Measurements from ENCODE around the gene HMG20B. TPM values are rescaled to one million over a fixed set of nuclear protein-coding genes. Genes with fewer than 3 reads are reported as not detected.
A peak's percentile ranks its signal among the peaks of the same experiment; 100 is the strongest.
"Not testable (repeated sequence)": the region's sequence is repeated elsewhere in the genome, so short reads cannot be mapped to it uniquely, and the experiment has no call there.

HMG20B gene
- 10 to 100 TPM; 68.1 to 78.5 TPM for total RNA-seq

GRCh38 chr19:3572855-3573161 is at the start of gene HMG20B:
Gene HMG20B (plus strand): TSS chr19:3572944. CDS start chr19:3573310, 366 bp downstream.
- Mint-ChIP-seq H3K9me3 (no peaks in the 10 kb centered on the region), H3K36me3 (peaks cover 13% of the 10 kb centered on the region), H3K27ac (peak within 1 kb of the TSS; percentile 45), H3K4me1 (ENCODE audit: low read depth) (peaks cover 10% of the 10 kb centered on the region), H3K4me3 (peak within 1 kb of the TSS; percentile 76), H3K27me3 (no peaks in the 10 kb centered on the region)
- CTCF ChIA-PET = interaction anchor here (1.6 kb wide), 1 partner anchor 28 kb away, joined by 7 read pairs; no protein-coding TSS in a partner anchor
- POLR2A ChIA-PET = no interaction called here
- no peak for DNase-seq
- intact Hi-C loops (cut with micrococcal nuclease) = loop anchor here (1.0 to 10.0 kb wide), 3 partner anchors 16 to 492 kb away; partner anchors contain the start of genes FZR1, MFSD12 and ZBTB7A

- H3K27ac Mint-ChIP-seq = no peak overlapping the region
- no peaks in the 10 kb centered on the region for H3K9me3 Mint-ChIP-seq
- no peaks in the 10 kb centered on the region for H3K27me3 Mint-ChIP-seq
- CTCF ChIA-PET = interaction anchor here (2.3 kb wide), 1 partner anchor 21 kb away, joined by 6 read pairs; no protein-coding TSS in a partner anchor
- no peak overlapping the region for H3K4me3 Mint-ChIP-seq
- H3K4me1 Mint-ChIP-seq (ENCODE audit: low read depth) = peaks cover 2% of the 10 kb centered on the region
- no peak for DNase-seq
- intact Hi-C loops (cut with micrococcal nuclease) = no loop called here
- POLR2A ChIA-PET = no interaction called here
- peaks cover 2% of the 10 kb centered on the region for H3K36me3 Mint-ChIP-seq
Measured at GRCh38 chr19:3523361-3524077, 49.2 kb upstream of the HMG20B start.

- intact Hi-C loops (cut with micrococcal nuclease) = no loop called here
- ChIA-PET CTCF (interaction anchor here (2.3 kb wide), 1 partner anchor 21 kb away, joined by 6 read pairs; no protein-coding TSS in a partner anchor), POLR2A (no interaction called here)
- DNase-seq = no peak
- H3K9me3 Mint-ChIP-seq = no peaks in the 10 kb centered on the region
- H3K36me3 Mint-ChIP-seq = peaks cover 2% of the 10 kb centered on the region
- no peaks in the 10 kb centered on the region for H3K4me1 Mint-ChIP-seq (ENCODE audit: low read depth)
- no peak overlapping the region for H3K27ac Mint-ChIP-seq
- no peak overlapping the region for H3K4me3 Mint-ChIP-seq
- H3K27me3 Mint-ChIP-seq = no peaks in the 10 kb centered on the region
Measured at GRCh38 chr19:3524078-3524842, 48.5 kb upstream of the HMG20B start.

DNA sequence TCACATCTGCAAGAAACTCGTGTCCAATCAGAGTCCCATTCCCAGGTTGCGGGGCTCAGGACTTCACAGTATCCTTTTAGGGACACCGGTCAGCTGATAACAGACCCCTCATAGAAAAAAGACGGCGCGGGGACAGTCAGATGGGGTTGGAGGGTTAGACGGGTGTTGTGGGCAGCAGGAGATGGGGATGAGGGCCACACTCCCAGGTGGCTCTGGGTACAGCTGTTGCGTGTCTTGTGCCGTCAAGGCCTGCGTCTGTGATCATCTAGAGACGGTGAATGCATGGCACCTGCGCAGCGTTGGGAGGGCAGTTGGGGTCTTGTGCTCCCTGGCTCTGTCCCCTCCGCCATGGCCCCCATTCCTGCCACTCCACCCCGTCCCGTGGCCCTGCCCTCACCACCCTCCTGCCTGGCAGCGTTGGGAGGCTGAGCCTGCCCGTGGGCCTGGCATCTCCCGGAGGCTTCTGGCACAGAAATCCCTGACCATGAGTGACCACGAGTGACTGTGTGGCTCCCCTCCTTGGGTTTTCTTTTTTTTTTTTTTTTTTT is 47.8 kb upstream of the HMG20B start:
- intact Hi-C loops (cut with micrococcal nuclease) = no loop called here
- no peak for DNase-seq
- no peak overlapping the region for H3K4me3 Mint-ChIP-seq
- H3K9me3 Mint-ChIP-seq = no peaks in the 10 kb centered on the region
- ChIA-PET CTCF (no interaction called here), POLR2A (no interaction called here)
- H3K27me3 Mint-ChIP-seq = no peaks in the 10 kb centered on the region
- H3K36me3 Mint-ChIP-seq = peaks cover 2% of the 10 kb centered on the region
- no peaks in the 10 kb centered on the region for H3K4me1 Mint-ChIP-seq (ENCODE audit: low read depth)
- no peak overlapping the region for H3K27ac Mint-ChIP-seq

DNA sequence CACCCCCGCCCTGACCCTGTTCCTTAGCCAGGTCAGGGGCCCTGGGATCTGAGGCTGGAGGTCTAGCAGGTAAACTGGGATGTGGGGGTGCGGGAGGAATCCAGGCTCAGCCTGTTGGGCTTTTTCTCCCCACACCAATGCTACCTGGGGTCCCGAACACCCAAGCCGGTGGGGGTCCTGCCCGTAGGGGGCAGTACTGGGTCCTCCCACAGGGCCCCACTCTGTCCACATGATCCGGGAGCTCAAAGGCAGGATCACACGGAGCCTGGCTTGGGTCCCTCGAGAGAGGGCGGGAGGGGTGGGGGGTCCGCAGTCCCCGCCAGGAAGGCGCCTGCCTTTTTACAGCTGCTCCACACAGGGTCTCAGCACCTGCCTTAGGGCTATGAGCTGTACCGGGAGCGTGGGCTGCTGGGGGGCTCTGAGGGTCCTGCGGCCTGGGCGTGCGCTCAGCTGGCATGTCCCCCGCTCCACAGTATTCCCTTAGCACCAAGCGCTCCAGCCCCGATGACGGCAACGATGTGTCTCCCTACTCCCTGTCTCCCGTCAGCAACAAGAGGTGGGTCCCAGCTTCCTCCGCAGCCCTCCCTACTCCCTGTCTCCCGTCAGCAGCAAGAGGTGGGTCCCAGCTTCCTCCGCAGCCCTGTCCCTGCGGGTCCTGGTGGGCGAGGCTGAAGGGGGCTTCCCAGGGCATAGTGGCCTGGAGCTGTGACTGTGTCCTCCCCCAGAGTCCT is 46.1 kb upstream of the HMG20B start:
- H3K36me3 Mint-ChIP-seq = peaks cover 8% of the 10 kb centered on the region
- H3K4me3 Mint-ChIP-seq = no peak overlapping the region
- no peak for DNase-seq
- H3K4me1 Mint-ChIP-seq (ENCODE audit: low read depth) = no peaks in the 10 kb centered on the region
- ChIA-PET POLR2A (no interaction called here), CTCF (interaction anchor here (2.6 kb wide), 1 partner anchor 19 kb away, joined by 9 read pairs; no protein-coding TSS in a partner anchor)
- no peaks in the 10 kb centered on the region for H3K27me3 Mint-ChIP-seq
- no peaks in the 10 kb centered on the region for H3K9me3 Mint-ChIP-seq
- no peak overlapping the region for H3K27ac Mint-ChIP-seq
- intact Hi-C loops (cut with micrococcal nuclease) = no loop called here

DNA sequence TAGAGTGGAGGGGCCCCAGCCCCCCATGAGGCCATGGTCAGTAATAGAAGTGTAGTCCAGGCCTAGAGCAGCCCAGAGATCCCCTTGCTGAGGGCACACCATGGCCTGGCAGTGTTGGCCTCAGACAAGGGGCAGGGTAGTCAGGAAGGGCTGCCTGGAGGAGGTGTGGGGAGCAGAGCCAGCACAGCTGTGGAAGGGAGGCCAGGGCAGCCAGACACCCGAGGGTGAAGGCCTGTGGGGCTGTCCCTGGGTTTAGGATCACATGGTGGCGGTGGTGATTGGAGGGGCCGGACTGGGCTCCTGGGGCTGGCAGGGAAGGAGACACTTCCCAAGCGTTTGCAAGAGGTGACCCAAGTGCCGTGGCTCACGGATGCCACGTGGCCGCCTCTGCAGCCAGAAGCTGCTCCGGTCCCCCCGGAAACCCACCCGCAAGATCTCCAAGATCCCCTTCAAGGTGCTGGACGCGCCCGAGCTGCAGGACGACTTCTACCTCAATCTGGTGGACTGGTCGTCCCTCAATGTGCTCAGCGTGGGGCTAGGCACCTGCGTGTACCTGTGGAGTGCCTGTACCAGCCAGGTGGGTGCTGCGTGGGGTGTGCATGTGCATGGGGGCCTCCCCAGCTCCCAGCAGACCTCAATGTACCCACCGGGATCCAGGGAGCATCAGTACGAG is 45.4 kb upstream of the HMG20B start:
- POLR2A ChIA-PET = no interaction called here
- intact Hi-C loops (cut with micrococcal nuclease) = no loop called here
- peaks cover 5% of the 10 kb centered on the region for H3K36me3 Mint-ChIP-seq
- no peaks in the 10 kb centered on the region for H3K9me3 Mint-ChIP-seq
- CTCF ChIA-PET = interaction anchor here (2.6 kb wide), 1 partner anchor 18 kb away, joined by 9 read pairs; no protein-coding TSS in a partner anchor
- no peak for DNase-seq
- no peaks in the 10 kb centered on the region for H3K27me3 Mint-ChIP-seq
- H3K4me3 Mint-ChIP-seq = no peak overlapping the region
- no peak overlapping the region for H3K27ac Mint-ChIP-seq
- no peaks in the 10 kb centered on the region for H3K4me1 Mint-ChIP-seq (ENCODE audit: low read depth)

DNA sequence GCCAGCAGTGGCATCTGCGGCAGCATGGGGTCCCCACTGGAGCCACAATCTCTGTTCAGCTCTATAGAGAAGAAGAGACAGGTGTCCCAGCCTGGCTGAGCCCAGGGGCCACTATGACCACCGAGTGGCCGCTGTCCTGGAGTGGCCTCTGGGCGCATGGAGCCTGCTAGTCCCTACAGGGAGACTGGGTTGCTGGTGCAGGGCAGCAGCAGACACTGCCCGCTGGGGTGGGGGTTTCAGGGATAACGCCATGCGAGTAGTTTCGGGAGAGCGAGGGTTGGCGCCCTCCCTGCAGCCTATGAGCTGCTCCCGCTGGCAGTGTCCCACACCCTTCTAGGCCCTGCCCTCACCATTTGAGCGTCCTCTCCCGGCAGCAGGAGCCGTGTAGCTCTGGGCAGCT is 44.7 kb upstream of the HMG20B start:
- ChIA-PET CTCF (interaction anchor here (2.6 kb wide), 1 partner anchor 18 kb away, joined by 9 read pairs; no protein-coding TSS in a partner anchor), POLR2A (no interaction called here)
- Mint-ChIP-seq H3K36me3 (peaks cover 6% of the 10 kb centered on the region), H3K27ac (no peak overlapping the region), H3K27me3 (no peaks in the 10 kb centered on the region), H3K9me3 (no peaks in the 10 kb centered on the region), H3K4me3 (no peak overlapping the region), H3K4me1 (ENCODE audit: low read depth) (no peaks in the 10 kb centered on the region)
- intact Hi-C loops (cut with micrococcal nuclease) = no loop called here
- DNase-seq = no peak

DNA sequence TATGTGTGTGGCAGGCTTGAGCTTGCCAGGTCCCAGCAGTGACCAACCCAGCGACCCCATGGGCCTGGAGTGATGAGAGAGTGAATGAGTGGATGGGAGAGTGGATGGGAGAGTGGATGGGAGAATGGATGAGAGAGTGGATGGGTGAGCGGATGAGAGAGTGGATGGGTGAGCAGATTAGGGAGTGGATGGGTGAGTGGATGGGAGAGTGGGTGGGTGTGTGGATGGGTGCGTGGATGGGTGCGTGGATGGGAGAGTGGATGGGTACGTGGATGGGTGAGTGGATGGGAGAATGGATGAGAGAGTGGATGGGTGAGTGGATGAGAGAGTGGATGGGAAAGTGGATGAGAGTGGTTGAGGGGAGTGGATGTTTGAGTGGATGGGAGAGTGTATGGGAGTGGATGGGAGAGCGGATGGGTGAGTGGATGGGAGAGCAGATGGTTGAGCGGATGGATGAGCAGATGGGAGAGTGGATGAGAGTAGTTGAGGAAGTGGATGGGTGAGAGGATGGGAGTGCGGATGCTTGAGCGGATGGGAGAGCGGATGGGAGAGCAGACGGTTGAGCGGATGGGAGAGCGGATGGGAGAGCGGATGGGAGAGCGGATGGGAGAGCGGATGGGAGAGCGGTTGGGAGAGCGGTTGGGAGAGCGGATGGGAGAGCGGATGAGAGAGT is 44.1 kb upstream of the HMG20B start:
- CTCF ChIA-PET = no interaction called here
- Mint-ChIP-seq H3K27me3 (no peaks in the 10 kb centered on the region), H3K4me3 (no peak overlapping the region), H3K36me3 (peaks cover 12% of the 10 kb centered on the region), H3K4me1 (ENCODE audit: low read depth) (no peaks in the 10 kb centered on the region), H3K27ac (no peak overlapping the region), H3K9me3 (no peaks in the 10 kb centered on the region)
- POLR2A ChIA-PET = no interaction called here
- DNase-seq = no peak
- intact Hi-C loops (cut with micrococcal nuclease) = no loop called here

GRCh38 chr19:3529299-3529698 is 43.4 kb upstream of the HMG20B start:
- CTCF ChIA-PET; POLR2A ChIA-PET; H3K27me3 Mint-ChIP-seq; H3K27ac Mint-ChIP-seq; H3K9me3 Mint-ChIP-seq; DNase-seq; intact Hi-C loops (cut with micrococcal nuclease); H3K4me1 Mint-ChIP-seq (ENCODE audit: low read depth); H3K4me3 Mint-ChIP-seq: not testable (repeated sequence)
- peaks cover 12% of the 10 kb centered on the region for H3K36me3 Mint-ChIP-seq

DNA sequence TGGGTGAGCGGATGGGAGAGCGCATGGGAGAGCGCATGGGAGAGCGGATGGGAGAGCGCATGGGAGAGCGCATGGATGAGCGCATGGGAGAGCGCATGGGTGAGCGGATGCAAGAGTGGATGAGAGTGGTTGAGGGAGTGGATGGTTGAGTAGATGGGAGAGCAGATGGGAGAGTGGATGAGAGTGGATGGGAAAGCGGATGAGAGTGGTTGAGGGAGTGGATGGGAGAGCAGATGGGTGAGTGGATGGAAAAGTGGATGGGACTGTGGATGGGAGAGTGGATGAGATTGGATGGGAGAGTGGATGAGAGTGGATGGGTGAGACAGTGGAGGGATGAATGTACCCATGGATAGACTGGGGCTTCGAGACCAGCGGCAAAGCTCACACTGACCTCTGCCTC is 42.4 kb upstream of the HMG20B start:
- POLR2A ChIA-PET = no interaction called here
- Mint-ChIP-seq H3K27me3 (no peaks in the 10 kb centered on the region), H3K36me3 (peaks cover 20% of the 10 kb centered on the region), H3K4me1 (ENCODE audit: low read depth) (no peaks in the 10 kb centered on the region), H3K4me3 (no peak overlapping the region), H3K27ac (no peak overlapping the region), H3K9me3 (no peaks in the 10 kb centered on the region)
- CTCF ChIA-PET = no interaction called here
- DNase-seq = no peak
- intact Hi-C loops (cut with micrococcal nuclease) = no loop called here

DNA sequence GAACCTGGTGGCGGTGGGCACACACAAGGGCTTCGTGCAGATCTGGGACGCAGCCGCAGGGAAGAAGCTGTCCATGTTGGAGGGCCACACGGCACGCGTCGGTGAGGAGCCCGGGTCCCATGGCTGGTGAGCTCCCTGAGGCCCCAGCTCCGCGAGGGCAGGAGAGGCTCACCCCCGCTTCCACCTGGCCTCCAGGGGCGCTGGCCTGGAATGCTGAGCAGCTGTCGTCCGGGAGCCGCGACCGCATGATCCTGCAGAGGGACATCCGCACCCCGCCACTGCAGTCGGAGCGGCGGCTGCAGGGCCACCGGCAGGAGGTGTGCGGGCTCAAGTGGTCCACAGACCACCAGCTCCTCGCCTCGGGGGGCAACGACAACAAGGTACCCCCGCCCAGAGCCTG is 41.0 kb upstream of the HMG20B start:
- H3K9me3 Mint-ChIP-seq = no peaks in the 10 kb centered on the region
- no peak overlapping the region for H3K4me3 Mint-ChIP-seq
- POLR2A ChIA-PET = no interaction called here
- no peaks in the 10 kb centered on the region for H3K4me1 Mint-ChIP-seq (ENCODE audit: low read depth)
- intact Hi-C loops (cut with micrococcal nuclease) = no loop called here
- peaks cover 23% of the 10 kb centered on the region for H3K36me3 Mint-ChIP-seq
- no peak overlapping the region for H3K27ac Mint-ChIP-seq
- DNase-seq = no peak
- CTCF ChIA-PET = interaction anchor here (1.6 to 1.9 kb wide), 2 partner anchors 13 to 15 kb away, joined by 5 read pairs; no protein-coding TSS in a partner anchor
- H3K27me3 Mint-ChIP-seq = no peaks in the 10 kb centered on the region

All from activated CD4-positive, alpha-beta memory T cell treated with anti-CD3 and anti-CD28 coated beads for 36 hours (primary cell).